ENCODE measurements around the gene TXK. TPM values are rescaled to one million over a fixed set of nuclear protein-coding genes. Genes with fewer than 3 reads are reported as not detected.

The TXK gene
- total and polyA plus RNA-seq, 2 experiments from 2014 or later, result 0.14 to 0.40 TPM

DNA sequence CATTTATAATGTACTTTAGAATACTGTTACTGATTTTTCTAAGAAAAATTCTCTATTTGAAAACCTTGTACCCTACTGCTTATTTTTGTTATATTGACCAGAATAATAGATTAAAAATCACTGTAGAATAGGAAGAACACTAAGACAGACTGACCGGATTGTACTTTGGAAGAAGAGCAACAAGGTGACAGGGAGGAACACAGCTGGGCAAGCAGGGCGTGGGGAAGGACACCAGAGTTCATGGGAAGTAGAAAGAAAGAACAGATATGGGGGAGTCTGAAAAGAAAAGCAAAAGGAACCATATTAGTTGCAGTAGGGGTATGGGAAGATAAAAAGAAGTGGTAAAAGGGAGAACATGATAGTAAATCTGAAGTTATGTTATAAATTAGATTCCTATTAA, 38.6 kb downstream of the TXK start:
- H3K4me3 ChIP-seq, result no peak overlapping the region
- H3K79me2 ChIP-seq (replicated peaks; ENCODE audit: insufficient read depth), result no peaks in the 10 kb centered on the region
- H3K4me2 ChIP-seq, result no peak overlapping the region
- no peaks in the 10 kb centered on the region for H3K9me3 Mint-ChIP-seq
- no peaks in the 10 kb centered on the region for H3K9me2 ChIP-seq (ENCODE audit: insufficient read depth)
- DNase-seq (ENCODE audit: low spot score), result no peak
- H2AFZ ChIP-seq, result no peak overlapping the region
- no peak overlapping the region for H3K27ac ChIP-seq (ENCODE audit: low read depth)
- H3K27ac Mint-ChIP-seq, result no peak overlapping the region
- H3K36me3 ChIP-seq (ENCODE audit: insufficient read depth), result no peaks in the 10 kb centered on the region
- TF ChIP-seq, protein P1, sequence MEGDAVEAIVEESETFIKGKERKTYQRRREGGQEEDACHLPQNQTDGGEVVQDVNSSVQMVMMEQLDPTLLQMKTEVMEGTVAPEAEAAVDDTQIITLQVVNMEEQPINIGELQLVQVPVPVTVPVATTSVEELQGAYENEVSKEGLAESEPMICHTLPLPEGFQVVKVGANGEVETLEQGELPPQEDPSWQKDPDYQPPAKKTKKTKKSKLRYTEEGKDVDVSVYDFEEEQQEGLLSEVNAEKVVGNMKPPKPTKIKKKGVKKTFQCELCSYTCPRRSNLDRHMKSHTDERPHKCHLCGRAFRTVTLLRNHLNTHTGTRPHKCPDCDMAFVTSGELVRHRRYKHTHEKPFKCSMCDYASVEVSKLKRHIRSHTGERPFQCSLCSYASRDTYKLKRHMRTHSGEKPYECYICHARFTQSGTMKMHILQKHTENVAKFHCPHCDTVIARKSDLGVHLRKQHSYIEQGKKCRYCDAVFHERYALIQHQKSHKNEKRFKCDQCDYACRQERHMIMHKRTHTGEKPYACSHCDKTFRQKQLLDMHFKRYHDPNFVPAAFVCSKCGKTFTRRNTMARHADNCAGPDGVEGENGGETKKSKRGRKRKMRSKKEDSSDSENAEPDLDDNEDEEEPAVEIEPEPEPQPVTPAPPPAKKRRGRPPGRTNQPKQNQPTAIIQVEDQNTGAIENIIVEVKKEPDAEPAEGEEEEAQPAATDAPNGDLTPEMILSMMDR (conservative IDR thresholded peaks at IDR 0.05; ENCODE audit: low read depth in 2 of 2), result no peak
- TF ChIP-seq ZNF331 (CRISPR knock-in tag; IDR thresholded peaks at IDR 0.05; ENCODE audit: low read depth) (no peak), NANOG (IDR thresholded peaks at IDR 0.05; ENCODE audit: borderline replicate concordance) (no peak), CREB1 (CRISPR knock-in tag; IDR thresholded peaks at IDR 0.05; ENCODE audit: low read depth) (no peak), STAT1 (IDR thresholded peaks at IDR 0.05; ENCODE audit: unreplicated experiment) (no peak), POLR2AphosphoS5 (IDR thresholded peaks at IDR 0.05; ENCODE audit: low read depth) (no peak), EZH2 (IDR thresholded peaks at IDR 0.05; ENCODE audit: low read depth, unreplicated experiment) (no peak), EZH2phosphoT487 (IDR thresholded peaks at IDR 0.05; ENCODE audit: unreplicated experiment) (no peak), ZNF114 (CRISPR knock-in tag; IDR thresholded peaks at IDR 0.05) (no peak)
- TF ChIP-seq, protein P2, sequence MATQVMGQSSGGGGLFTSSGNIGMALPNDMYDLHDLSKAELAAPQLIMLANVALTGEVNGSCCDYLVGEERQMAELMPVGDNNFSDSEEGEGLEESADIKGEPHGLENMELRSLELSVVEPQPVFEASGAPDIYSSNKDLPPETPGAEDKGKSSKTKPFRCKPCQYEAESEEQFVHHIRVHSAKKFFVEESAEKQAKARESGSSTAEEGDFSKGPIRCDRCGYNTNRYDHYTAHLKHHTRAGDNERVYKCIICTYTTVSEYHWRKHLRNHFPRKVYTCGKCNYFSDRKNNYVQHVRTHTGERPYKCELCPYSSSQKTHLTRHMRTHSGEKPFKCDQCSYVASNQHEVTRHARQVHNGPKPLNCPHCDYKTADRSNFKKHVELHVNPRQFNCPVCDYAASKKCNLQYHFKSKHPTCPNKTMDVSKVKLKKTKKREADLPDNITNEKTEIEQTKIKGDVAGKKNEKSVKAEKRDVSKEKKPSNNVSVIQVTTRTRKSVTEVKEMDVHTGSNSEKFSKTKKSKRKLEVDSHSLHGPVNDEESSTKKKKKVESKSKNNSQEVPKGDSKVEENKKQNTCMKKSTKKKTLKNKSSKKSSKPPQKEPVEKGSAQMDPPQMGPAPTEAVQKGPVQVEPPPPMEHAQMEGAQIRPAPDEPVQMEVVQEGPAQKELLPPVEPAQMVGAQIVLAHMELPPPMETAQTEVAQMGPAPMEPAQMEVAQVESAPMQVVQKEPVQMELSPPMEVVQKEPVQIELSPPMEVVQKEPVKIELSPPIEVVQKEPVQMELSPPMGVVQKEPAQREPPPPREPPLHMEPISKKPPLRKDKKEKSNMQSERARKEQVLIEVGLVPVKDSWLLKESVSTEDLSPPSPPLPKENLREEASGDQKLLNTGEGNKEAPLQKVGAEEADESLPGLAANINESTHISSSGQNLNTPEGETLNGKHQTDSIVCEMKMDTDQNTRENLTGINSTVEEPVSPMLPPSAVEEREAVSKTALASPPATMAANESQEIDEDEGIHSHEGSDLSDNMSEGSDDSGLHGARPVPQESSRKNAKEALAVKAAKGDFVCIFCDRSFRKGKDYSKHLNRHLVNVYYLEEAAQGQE (IDR thresholded peaks at IDR 0.05; ENCODE audit: unreplicated experiment), result no peak
- TF ChIP-seq, protein P3, sequence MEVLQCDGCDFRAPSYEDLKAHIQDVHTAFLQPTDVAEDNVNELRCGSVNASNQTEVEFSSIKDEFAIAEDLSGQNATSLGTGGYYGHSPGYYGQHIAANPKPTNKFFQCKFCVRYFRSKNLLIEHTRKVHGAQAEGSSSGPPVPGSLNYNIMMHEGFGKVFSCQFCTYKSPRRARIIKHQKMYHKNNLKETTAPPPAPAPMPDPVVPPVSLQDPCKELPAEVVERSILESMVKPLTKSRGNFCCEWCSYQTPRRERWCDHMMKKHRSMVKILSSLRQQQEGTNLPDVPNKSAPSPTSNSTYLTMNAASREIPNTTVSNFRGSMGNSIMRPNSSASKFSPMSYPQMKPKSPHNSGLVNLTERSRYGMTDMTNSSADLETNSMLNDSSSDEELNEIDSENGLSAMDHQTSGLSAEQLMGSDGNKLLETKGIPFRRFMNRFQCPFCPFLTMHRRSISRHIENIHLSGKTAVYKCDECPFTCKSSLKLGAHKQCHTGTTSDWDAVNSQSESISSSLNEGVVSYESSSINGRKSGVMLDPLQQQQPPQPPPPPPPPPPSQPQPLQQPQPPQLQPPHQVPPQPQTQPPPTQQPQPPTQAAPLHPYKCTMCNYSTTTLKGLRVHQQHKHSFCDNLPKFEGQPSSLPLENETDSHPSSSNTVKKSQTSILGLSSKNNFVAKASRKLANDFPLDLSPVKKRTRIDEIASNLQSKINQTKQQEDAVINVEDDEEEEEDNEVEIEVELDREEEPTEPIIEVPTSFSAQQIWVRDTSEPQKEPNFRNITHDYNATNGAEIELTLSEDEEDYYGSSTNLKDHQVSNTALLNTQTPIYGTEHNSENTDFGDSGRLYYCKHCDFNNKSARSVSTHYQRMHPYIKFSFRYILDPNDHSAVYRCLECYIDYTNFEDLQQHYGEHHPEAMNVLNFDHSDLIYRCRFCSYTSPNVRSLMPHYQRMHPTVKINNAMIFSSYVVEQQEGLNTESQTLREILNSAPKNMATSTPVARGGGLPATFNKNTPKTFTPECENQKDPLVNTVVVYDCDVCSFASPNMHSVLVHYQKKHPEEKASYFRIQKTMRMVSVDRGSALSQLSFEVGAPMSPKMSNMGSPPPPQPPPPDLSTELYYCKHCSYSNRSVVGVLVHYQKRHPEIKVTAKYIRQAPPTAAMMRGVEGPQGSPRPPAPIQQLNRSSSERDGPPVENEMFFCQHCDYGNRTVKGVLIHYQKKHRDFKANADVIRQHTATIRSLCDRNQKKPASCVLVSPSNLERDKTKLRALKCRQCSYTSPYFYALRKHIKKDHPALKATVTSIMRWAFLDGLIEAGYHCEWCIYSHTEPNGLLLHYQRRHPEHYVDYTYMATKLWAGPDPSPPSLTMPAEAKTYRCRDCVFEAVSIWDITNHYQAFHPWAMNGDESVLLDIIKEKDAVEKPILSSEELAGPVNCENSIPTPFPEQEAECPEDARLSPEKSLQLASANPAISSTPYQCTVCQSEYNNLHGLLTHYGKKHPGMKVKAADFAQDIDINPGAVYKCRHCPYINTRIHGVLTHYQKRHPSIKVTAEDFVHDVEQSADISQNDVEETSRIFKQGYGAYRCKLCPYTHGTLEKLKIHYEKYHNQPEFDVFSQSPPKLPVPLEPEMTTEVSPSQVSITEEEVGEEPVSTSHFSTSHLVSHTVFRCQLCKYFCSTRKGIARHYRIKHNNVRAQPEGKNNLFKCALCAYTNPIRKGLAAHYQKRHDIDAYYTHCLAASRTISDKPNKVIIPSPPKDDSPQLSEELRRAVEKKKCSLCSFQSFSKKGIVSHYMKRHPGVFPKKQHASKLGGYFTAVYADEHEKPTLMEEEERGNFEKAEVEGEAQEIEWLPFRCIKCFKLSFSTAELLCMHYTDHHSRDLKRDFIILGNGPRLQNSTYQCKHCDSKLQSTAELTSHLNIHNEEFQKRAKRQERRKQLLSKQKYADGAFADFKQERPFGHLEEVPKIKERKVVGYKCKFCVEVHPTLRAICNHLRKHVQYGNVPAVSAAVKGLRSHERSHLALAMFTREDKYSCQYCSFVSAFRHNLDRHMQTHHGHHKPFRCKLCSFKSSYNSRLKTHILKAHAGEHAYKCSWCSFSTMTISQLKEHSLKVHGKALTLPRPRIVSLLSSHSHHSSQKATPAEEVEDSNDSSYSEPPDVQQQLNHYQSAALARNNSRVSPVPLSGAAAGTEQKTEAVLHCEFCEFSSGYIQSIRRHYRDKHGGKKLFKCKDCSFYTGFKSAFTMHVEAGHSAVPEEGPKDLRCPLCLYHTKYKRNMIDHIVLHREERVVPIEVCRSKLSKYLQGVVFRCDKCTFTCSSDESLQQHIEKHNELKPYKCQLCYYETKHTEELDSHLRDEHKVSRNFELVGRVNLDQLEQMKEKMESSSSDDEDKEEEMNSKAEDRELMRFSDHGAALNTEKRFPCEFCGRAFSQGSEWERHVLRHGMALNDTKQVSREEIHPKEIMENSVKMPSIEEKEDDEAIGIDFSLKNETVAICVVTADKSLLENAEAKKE (CRISPR knock-in tag; IDR thresholded peaks at IDR 0.05), result no peak
- TF ChIP-seq, protein P4, sequence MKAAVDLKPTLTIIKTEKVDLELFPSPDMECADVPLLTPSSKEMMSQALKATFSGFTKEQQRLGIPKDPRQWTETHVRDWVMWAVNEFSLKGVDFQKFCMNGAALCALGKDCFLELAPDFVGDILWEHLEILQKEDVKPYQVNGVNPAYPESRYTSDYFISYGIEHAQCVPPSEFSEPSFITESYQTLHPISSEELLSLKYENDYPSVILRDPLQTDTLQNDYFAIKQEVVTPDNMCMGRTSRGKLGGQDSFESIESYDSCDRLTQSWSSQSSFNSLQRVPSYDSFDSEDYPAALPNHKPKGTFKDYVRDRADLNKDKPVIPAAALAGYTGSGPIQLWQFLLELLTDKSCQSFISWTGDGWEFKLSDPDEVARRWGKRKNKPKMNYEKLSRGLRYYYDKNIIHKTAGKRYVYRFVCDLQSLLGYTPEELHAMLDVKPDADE (IDR thresholded peaks at IDR 0.05), result no peak
- no peaks in the 10 kb centered on the region for H4K20me1 ChIP-seq (replicated peaks; ENCODE audit: insufficient read depth)
- H3K4me1 ChIP-seq (ENCODE audit: insufficient read depth), result no peaks in the 10 kb centered on the region
- H3F3A ChIP-seq (replicated peaks; ENCODE audit: low read depth), result no peaks in the 10 kb centered on the region
- ATAC-seq, result no peak
- peaks cover 3% of the 10 kb centered on the region; the same call in 2 of the 3 replicates for H3K4me1 Mint-ChIP-seq
- no peaks in the 10 kb centered on the region for H3K27me3 ChIP-seq (ENCODE audit: insufficient read depth)
- no peaks in the 10 kb centered on the region for H3K27me3 Mint-ChIP-seq (ENCODE audit: insufficient read depth, low read depth, poor library complexity)
- H3K36me3 Mint-ChIP-seq (ENCODE audit: low read depth), result no peaks in the 10 kb centered on the region
- H3K4me3 Mint-ChIP-seq, result no peak overlapping the region

Data from GM23338 (cell line).